Prostate gland (tissue), 2 donors: Measurements from ENCODE around the gene DNAJB8. TPM values are rescaled to one million over a fixed set of nuclear protein-coding genes. Genes with fewer than 3 reads are reported as not detected.

Experiments
- DNase-seq: peaks from one replicate; pipeline ENCODE4 v3.0.0-alpha.2; 2019; ENCODE audit warnings: low spot score
- H3K27ac ChIP-seq, 2 donors: fragments of 200-600 bp; sonication (generic); 2 replicates each; pipeline ENCODE4 v1.5.1; 2017 to 2019
- H3K27me3 ChIP-seq: fragments of 200-600 bp; sonication (generic); replicated peaks from 2 replicates; pipeline ENCODE4 v1.5.1; 2019; ENCODE audit not compliant: insufficient read depth
- H3K36me3 ChIP-seq, 2 donors: fragments of 200-600 bp; sonication (generic); 1 replicate in 1 of 2; 2 replicates in 1 of 2; pipeline versions ENCODE4 v1.5.1 to v1.8.1; 2017 to 2019
- H3K4me1 ChIP-seq: fragments of 200-600 bp; sonication (generic); replicated peaks from 2 replicates; pipeline ENCODE4 v1.5.1; 2019
- H3K4me3 ChIP-seq, 2 donors: fragments of 200-600 bp; sonication (generic); 2 replicates each; pipeline ENCODE4 v1.5.1; 2017 to 2019
- H3K9me3 ChIP-seq: fragments of 200-600 bp; sonication (generic); 2 replicates; pipeline ENCODE4 v1.5.1; 2017
- CTCF ChIP-seq, 4 experiments: fragments of 200-600 bp in 2 of 4; fragments of 450-650 bp in 2 of 4; sonication (generic) in 2 of 4; IDR thresholded peaks; 1 replicate in 3 of 4; 2 replicates in 1 of 4; pipeline ENCODE4 v1.5.1; 2016 to 2019; ENCODE audit warnings: antibody characterized with exemption in 4 of 4, mild to moderate bottlenecking in 2 of 4, moderate library complexity in 2 of 4
- POLR2A ChIP-seq: fragments of 450-650 bp; IDR thresholded peaks from one replicate; pipeline ENCODE4 v1.6.1; 2016; ENCODE audit warnings: antibody characterized with exemption, mild to moderate bottlenecking
- POLR2AphosphoS5 ChIP-seq: sonication (generic); formaldehyde crosslinking; IDR thresholded peaks from one replicate; pipeline ENCODE4 v1.6.1; 2017; ENCODE audit warnings: antibody characterized with exemption
- WGBS: methylation state at CpG from one replicate; pipeline ENCODE4 v1.1.5; 2018; 5-methylcytosine and 5-hydroxymethylcytosine counted together
- intact Hi-C: fragments of 100-400 bp; cut with DNase I; formaldehyde crosslinking; loops from one replicate; pipeline ENCODE4 v1.14.2; 2022
- total RNA-seq, 2 donors: library from RNA; depleted of rRNA; stranded (reverse); fragments of >200 nt; gene quantifications; one replicate each; pipeline ENCODE4 v1.1.0, GENCODE V29; 2016

The DNAJB8 gene
- total RNA-seq, 2 donors from 2014 or later, result 3.2 TPM; not detected in 1

DNA sequence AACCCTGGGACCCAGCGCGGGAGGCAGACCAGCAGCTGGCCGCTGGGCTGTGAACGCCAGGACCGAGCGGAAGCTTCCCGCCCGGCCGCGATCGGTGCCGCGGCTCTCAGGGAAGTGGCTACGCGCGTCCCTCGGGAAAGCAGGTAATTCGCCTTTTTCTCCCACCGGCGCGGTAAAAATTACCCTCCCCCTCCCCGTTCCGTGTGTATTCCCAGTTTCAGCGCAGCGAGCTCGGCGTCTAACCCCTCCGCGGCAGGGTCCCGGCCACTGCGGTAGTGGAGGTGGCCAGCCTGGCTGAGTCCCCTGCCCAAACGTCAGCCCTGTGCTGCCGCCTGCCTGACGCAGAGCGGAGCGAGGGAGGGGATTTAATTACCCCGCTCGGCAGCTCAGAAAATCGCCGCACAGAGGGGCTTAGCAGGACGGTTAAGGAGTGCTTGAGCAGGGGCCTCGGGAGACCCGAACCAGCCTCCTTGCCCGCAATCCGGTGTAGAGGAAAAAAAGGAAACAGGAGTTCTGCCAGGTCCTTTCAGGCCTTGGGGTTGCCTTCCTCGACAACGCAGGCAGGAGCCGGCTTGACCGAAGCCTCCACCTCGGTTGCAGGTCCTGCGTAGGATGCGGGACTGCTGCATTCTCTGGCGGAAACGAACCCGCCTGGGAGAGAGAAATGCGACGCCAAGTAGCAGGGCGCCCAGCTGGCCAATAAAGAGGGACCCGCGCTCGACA, 23.4 kb upstream of the DNAJB8 start:
- intact Hi-C loops, result loop anchor here (2.0 kb wide), 1 partner anchor 311 kb away; no protein-coding TSS in a partner anchor
- TF ChIP-seq POLR2AphosphoS5 (no peak), CTCF (IDR thresholded peaks at IDR 0.05) (peak in 3 of 4 experiments; percentile 11 to 34 (median 15)), POLR2A (peak; percentile 13)
- Histone ChIP-seq H3K9me3 (no peaks in the 10 kb centered on the region), H3K4me1 (no peaks in the 10 kb centered on the region), H3K27ac (peak overlapping the region; percentile 99), H3K36me3 (no peaks in the 10 kb centered on the region), H3K4me3 (peak overlapping the region; percentile 85 to 93), H3K27me3 (no peaks in the 10 kb centered on the region)
- DNase-seq, result peak; percentile 63
- WGBS, result 3% methylated on average over 49 of the region's 61 CpGs

- DNase-seq, result no peak
- Histone ChIP-seq H3K4me3 (peak overlapping the region; percentile 85 to 93), H3K27ac (peak overlapping the region; percentile 99), H3K4me1 (no peaks in the 10 kb centered on the region), H3K27me3 (no peaks in the 10 kb centered on the region), H3K36me3 (no peaks in the 10 kb centered on the region), H3K9me3 (no peaks in the 10 kb centered on the region)
- intact Hi-C loops, result no loop called here
- under 1% methylated on average over 26 of the region's 26 CpGs for WGBS
- TF ChIP-seq POLR2AphosphoS5, result no peak
- no peak for TF ChIP-seq CTCF (IDR thresholded peaks at IDR 0.05)
- no peak for TF ChIP-seq POLR2A
Measured at GRCh38 chr3:128489674-128489926, 22.9 kb upstream of the DNAJB8 start.

DNA sequence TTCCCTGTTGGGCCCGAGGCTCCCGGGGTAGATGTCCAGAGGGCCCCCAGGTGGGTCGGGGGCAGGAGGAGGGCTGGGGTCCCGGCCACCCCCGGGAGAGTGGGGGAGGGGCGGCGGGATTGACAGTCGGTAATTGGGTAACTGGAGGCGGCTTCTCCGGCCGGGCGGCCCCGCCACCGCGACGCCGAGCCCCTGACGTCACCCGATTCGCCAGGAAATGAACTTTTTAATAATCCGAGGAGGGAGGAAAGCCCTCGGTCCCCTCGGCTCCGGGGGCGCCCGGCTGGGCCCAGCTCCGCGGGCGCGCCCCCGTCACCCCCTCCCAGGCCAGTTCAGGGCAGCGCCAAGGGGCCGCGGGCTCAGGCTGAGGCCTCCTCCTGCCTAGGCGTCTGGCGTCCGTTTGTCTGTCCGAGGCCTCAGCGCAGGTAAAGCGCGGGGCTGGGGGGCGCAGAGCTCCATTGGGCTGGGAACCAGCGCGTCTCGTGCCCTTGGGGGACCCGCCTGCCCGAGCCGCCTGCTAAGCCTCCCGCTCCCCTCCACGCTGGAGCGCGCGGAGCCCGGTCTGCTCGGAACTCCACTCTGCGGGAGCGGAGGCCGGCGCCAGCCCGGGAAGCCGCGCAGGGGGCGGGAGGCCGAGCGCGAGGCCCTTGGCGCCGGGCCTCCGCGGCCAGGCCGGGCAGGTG, 22.4 kb upstream of the DNAJB8 start:
- peak; percentile 78 for DNase-seq
- WGBS, result under 1% methylated on average over 54 of the region's 71 CpGs
- Histone ChIP-seq H3K4me1 (no peaks in the 10 kb centered on the region), H3K4me3 (peak overlapping the region; percentile 85 to 93), H3K9me3 (no peaks in the 10 kb centered on the region), H3K36me3 (no peaks in the 10 kb centered on the region), H3K27me3 (no peaks in the 10 kb centered on the region), H3K27ac (peak overlapping the region; percentile 99)
- TF ChIP-seq CTCF (IDR thresholded peaks at IDR 0.05) (peak in 1 of 4 experiments; percentile 4), POLR2AphosphoS5 (peak; percentile 44), POLR2A (peak; percentile 87)
- intact Hi-C loops, result no loop called here

GRCh38 chr3:128488636-128488990, 21.9 kb upstream of the DNAJB8 start:
- TF ChIP-seq POLR2AphosphoS5 (no peak), POLR2A (no peak), CTCF (IDR thresholded peaks at IDR 0.05) (no peak)
- Histone ChIP-seq H3K4me1 (no peaks in the 10 kb centered on the region), H3K27me3 (no peaks in the 10 kb centered on the region), H3K36me3 (no peaks in the 10 kb centered on the region), H3K9me3 (no peaks in the 10 kb centered on the region), H3K27ac (peak overlapping the region; percentile 99), H3K4me3 (peak overlapping the region; percentile 85 to 93)
- intact Hi-C loops, result no loop called here
- WGBS, result 0% methylated on average over 20 of the region's 21 CpGs
- DNase-seq, result no peak
